Measurements from ENCODE around the gene FZD10.

- no peak for TF ChIP-seq CTCF (conservative IDR thresholded peaks at IDR 0.05)
- no peak for TF ChIP-seq EZH2 (IDR thresholded peaks at IDR 0.05; ENCODE audit: low read depth)
Observed at GRCh38 chr12:130202201-130202600, 39.9 kb downstream of the FZD10 start.
